K562 (cell line): ENCODE data around the gene SEC14L2. TPM values are rescaled to one million over a fixed set of nuclear protein-coding genes. Genes with fewer than 3 reads are reported as not detected.

ENCODE experiments used
- ADNP ChIP-seq: fragments of 200-800 bp; sonication (Bioruptor generic); IDR thresholded peaks from 2 replicates; pipeline ENCODE4 v1.6.1; 2016; ENCODE audit warnings: missing genetic modification characterization, missing compliant biosample characterization
- CHD4 ChIP-seq: fragments of 200-600 bp; sonication (generic); IDR thresholded peaks from 3 replicates; pipeline ENCODE4 v1.6.1; 2012; ENCODE audit warnings: low read depth, mild to moderate bottlenecking, mixed read lengths, low read length, inconsistent platforms; ENCODE audit not compliant: insufficient read depth, insufficient replicate concordance, poor library complexity, severe bottlenecking
- ESRRA ChIP-seq: fragments of 450-650 bp; IDR thresholded peaks from 2 replicates; pipeline ENCODE4 v1.6.1; 2014; ENCODE audit warnings: low read depth, mild to moderate bottlenecking, moderate library complexity, borderline replicate concordance
- HDAC2 ChIP-seq: fragments of 450-650 bp; IDR thresholded peaks from 2 replicates; pipeline ENCODE4 v1.6.1; 2016; ENCODE audit warnings: mild to moderate bottlenecking
- HNRNPL ChIP-seq: fragments of 200-400 bp; formaldehyde crosslinking; IDR thresholded peaks from 2 replicates; pipeline ENCODE4 v1.6.1; 2017; ENCODE audit warnings: low read depth, mild to moderate bottlenecking, low read length
- MIER1 ChIP-seq: fragments of 450-650 bp; IDR thresholded peaks from 2 replicates; pipeline ENCODE4 v1.6.1; 2016; ENCODE audit warnings: antibody characterized with exemption, mild to moderate bottlenecking, low read depth
- MYNN ChIP-seq, 2 experiments: sonication (generic); formaldehyde crosslinking in 1 of 2; IDR thresholded peaks; 2 replicates each; pipeline versions ENCODE4 v1.5.0 to v1.6.1; 2016 to 2020; ENCODE audit warnings: antibody characterized with exemption in 1 of 2, missing genetic modification reagents in 1 of 2
- NONO ChIP-seq, 2 experiments: fragments of 200-400 bp in 1 of 2; fragments of 450-650 bp in 1 of 2; formaldehyde crosslinking in 1 of 2; IDR thresholded peaks; 2 replicates each; pipeline ENCODE4 v1.6.1; 2017; ENCODE audit warnings: low read depth in 2 of 2, mild to moderate bottlenecking in 2 of 2, moderate library complexity in 2 of 2, low read length in 1 of 2
- PTBP1 ChIP-seq: fragments of 200-400 bp; formaldehyde crosslinking; IDR thresholded peaks from 2 replicates; pipeline ENCODE4 v1.6.1; 2017; ENCODE audit warnings: low read depth, low read length
- RB1 ChIP-seq: fragments of 450-650 bp; IDR thresholded peaks from 2 replicates; pipeline ENCODE4 v1.6.1; 2017; ENCODE audit warnings: low read depth, mild to moderate bottlenecking
- RBBP5 ChIP-seq: fragments of 200-600 bp; sonication (generic); IDR thresholded peaks from 2 replicates; pipeline ENCODE4 v1.6.1; 2012; ENCODE audit warnings: borderline replicate concordance, mild to moderate bottlenecking, low read length, control low read depth, inconsistent platforms; ENCODE audit not compliant: insufficient read depth, poor library complexity, severe bottlenecking
- RCOR1 ChIP-seq, 2 experiments: IDR thresholded peaks; 2 replicates each; pipeline ENCODE4 v1.6.1; 2012; ENCODE audit warnings: low read depth in 2 of 2, low read length in 2 of 2, borderline replicate concordance in 1 of 2, improper control_type of control experiment in 1 of 2
- SMARCA5 ChIP-seq: fragments of 450-650 bp; IDR thresholded peaks from 2 replicates; pipeline ENCODE4 v1.6.1; 2016
- SMC3 ChIP-seq: conservative IDR thresholded peaks from 2 replicates; pipeline ENCODE4 v1.6.1; 2011; ENCODE audit warnings: low read depth, low read length, improper control_type of control experiment; ENCODE audit not compliant: insufficient read depth
- ZKSCAN3 ChIP-seq: fragments of 250-450 bp; sonication (Bioruptor Pico); IDR thresholded peaks from 2 replicates; pipeline ENCODE4 v1.4.0; 2020
- ZNF561 ChIP-seq: fragments of 450-650 bp; formaldehyde crosslinking; conservative IDR thresholded peaks from 2 replicates; pipeline ENCODE4 v1.4.0; 2020; ENCODE audit warnings: mild to moderate bottlenecking, moderate library complexity
- polyA plus RNA-seq, 8 experiments: library from polyadenylated mRNA; depleted of rRNA in 4 of 8; stranded (reverse) in 5 of 8; unstranded in 3 of 8; fragments of >200 nt; fragmentation: Nextera tagmentation in 2 of 8; fragmentation: Illumina TruSeq in 1 of 8; extraction: Ambion mirVana in 2 of 8; extraction: Trizol in 1 of 8; gene quantifications; 2 replicates each; pipeline versions ENCODE4 v1.2.1 to v1.2.3, GENCODE V29; 2011 to 2014; ENCODE audit warnings: inconsistent platforms in 1 of 8, missing spikeins in 1 of 8
- total RNA-seq, 7 experiments: library from RNA; depleted of rRNA in 6 of 7; stranded (reverse); fragments of >200 nt in 6 of 7; fragmentation: Illumina TruSeq in 2 of 7; extraction: Trizol in 2 of 7; gene quantifications; 2 replicates each; pipeline versions ENCODE4 v1.2.1 to v1.2.3, GENCODE V29; 2011 to 2021; ENCODE audit warnings: low replicate concordance in 1 of 7
- TF ChIP-seq, protein P1 (sequence below): sonication (generic); formaldehyde crosslinking; IDR thresholded peaks from 2 replicates; pipeline ENCODE4 v1.8.1; 2022; ENCODE audit warnings: missing genetic modification reagents
- TF ChIP-seq, protein P2 (sequence below): sonication (generic); formaldehyde crosslinking; IDR thresholded peaks from 2 replicates; pipeline ENCODE4 v1.8.0; 2022; ENCODE audit warnings: mild to moderate bottlenecking, missing genetic modification reagents
- TF ChIP-seq, protein P3 (sequence below): fragments of 450-650 bp; formaldehyde crosslinking; IDR thresholded peaks from 2 replicates; pipeline ENCODE4 v1.4.0; 2020; ENCODE audit warnings: mild to moderate bottlenecking, moderate library complexity

The SEC14L2 gene
- total and polyA plus RNA-seq, 9 of the 15 experiments (the other 6 are each of a cell fraction or from before 2014, with no cell fraction given): 0.03 to 0.17 (median 0.10) TPM

DNA sequence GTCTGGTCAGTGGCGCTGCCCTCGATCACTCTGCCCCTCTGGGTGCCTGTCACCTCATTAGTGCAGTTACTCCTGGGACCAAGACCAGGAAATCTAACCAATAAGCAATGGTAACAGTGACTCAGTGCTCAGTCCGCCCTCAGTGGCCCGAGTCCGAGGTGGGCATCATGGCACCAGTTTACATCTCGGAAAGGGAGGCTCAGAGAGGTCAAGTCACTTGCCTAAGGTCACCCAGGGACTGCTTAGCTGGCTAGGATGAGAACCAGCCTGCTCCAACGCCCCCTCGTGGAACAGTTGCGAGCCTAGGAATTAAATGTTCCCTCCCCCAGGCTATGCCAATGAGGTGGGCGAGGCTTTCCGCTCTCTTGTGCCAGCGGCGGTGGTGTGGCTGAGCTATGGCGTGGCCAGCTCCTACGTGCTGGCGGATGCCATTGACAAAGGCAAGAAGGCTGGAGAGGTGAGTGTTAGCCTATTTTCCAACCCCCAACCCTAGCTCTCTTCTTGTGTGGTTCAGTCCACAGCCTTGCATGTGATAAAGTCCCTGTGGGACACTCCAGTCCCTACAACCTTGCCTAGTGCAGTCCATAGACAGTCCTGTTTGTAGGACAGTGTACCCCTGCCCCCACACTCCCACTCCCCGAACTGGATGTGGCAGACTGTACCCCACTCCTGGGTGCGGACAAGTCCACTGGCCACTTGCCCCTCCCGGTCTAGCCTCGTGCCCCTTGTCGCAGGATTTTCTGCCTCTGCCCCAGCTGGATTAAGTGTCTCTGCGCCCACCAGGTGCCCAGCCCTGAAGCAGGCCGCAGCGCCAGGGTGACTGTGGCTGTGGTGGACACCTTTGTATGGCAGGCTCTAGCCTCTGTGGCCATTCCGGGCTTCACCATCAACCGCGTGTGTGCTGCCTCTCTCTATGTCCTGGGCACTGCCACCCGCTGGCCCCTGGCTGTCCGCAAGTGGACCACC lies 29.9 kb downstream of the SEC14L2 start (continued):
- 0 out of 2 replicates have a peak, but pooled peaks have one; percentile 26 for TF ChIP-seq MYNN (IDR thresholded peaks at IDR 0.05)
- no peak for TF ChIP-seq MYNN (CRISPR knock-in tag; IDR thresholded peaks at IDR 0.05)
- 0 out of 2 replicates have a peak, but pooled peaks have one; percentile 16 for TF ChIP-seq RB1
- TF ChIP-seq ZNF561 (CRISPR knock-in tag): no peak
- TF ChIP-seq, protein P1, sequence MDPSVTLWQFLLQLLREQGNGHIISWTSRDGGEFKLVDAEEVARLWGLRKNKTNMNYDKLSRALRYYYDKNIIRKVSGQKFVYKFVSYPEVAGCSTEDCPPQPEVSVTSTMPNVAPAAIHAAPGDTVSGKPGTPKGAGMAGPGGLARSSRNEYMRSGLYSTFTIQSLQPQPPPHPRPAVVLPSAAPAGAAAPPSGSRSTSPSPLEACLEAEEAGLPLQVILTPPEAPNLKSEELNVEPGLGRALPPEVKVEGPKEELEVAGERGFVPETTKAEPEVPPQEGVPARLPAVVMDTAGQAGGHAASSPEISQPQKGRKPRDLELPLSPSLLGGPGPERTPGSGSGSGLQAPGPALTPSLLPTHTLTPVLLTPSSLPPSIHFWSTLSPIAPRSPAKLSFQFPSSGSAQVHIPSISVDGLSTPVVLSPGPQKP (CRISPR knock-in tag): no peak
- TF ChIP-seq MIER1: no peak
- no peak for TF ChIP-seq ZKSCAN3 (CRISPR knock-in tag)
- peak; percentile 57 for TF ChIP-seq CHD4
- TF ChIP-seq SMC3: 0 out of 2 replicates have a peak, but pooled peaks have one; percentile 25
- peak; percentile 89 for TF ChIP-seq SMARCA5
- peak; percentile 58; the same call in 1 of the 2 replicates for TF ChIP-seq ADNP (tag)
- TF ChIP-seq RBBP5: no peak
- TF ChIP-seq, protein P2, sequence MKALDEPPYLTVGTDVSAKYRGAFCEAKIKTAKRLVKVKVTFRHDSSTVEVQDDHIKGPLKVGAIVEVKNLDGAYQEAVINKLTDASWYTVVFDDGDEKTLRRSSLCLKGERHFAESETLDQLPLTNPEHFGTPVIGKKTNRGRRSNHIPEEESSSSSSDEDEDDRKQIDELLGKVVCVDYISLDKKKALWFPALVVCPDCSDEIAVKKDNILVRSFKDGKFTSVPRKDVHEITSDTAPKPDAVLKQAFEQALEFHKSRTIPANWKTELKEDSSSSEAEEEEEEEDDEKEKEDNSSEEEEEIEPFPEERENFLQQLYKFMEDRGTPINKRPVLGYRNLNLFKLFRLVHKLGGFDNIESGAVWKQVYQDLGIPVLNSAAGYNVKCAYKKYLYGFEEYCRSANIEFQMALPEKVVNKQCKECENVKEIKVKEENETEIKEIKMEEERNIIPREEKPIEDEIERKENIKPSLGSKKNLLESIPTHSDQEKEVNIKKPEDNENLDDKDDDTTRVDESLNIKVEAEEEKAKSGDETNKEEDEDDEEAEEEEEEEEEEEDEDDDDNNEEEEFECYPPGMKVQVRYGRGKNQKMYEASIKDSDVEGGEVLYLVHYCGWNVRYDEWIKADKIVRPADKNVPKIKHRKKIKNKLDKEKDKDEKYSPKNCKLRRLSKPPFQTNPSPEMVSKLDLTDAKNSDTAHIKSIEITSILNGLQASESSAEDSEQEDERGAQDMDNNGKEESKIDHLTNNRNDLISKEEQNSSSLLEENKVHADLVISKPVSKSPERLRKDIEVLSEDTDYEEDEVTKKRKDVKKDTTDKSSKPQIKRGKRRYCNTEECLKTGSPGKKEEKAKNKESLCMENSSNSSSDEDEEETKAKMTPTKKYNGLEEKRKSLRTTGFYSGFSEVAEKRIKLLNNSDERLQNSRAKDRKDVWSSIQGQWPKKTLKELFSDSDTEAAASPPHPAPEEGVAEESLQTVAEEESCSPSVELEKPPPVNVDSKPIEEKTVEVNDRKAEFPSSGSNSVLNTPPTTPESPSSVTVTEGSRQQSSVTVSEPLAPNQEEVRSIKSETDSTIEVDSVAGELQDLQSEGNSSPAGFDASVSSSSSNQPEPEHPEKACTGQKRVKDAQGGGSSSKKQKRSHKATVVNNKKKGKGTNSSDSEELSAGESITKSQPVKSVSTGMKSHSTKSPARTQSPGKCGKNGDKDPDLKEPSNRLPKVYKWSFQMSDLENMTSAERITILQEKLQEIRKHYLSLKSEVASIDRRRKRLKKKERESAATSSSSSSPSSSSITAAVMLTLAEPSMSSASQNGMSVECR (CRISPR knock-in tag): 0 out of 2 replicates have a peak, but pooled peaks have one; percentile 40
- no peak for TF ChIP-seq NONO (IDR thresholded peaks at IDR 0.05; ENCODE audit: low read depth in 2 of 2, low read length in 1 of 2)
- TF ChIP-seq, protein P3, sequence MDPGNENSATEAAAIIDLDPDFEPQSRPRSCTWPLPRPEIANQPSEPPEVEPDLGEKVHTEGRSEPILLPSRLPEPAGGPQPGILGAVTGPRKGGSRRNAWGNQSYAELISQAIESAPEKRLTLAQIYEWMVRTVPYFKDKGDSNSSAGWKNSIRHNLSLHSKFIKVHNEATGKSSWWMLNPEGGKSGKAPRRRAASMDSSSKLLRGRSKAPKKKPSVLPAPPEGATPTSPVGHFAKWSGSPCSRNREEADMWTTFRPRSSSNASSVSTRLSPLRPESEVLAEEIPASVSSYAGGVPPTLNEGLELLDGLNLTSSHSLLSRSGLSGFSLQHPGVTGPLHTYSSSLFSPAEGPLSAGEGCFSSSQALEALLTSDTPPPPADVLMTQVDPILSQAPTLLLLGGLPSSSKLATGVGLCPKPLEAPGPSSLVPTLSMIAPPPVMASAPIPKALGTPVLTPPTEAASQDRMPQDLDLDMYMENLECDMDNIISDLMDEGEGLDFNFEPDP (CRISPR knock-in tag): no peak
- peak; percentile 57 for TF ChIP-seq ESRRA
- peak in 1 of 2 experiments; percentile 77; a peak in 2 of 4 replicates for TF ChIP-seq RCOR1 (IDR thresholded peaks at IDR 0.05; ENCODE audit: borderline replicate concordance in 1 of 2, low read depth in 2 of 2, low read length in 2 of 2)
- peak; percentile 20; the same call in 1 of the 2 replicates for TF ChIP-seq HNRNPL
- TF ChIP-seq HDAC2: 0 out of 2 replicates have a peak, but pooled peaks have one; percentile 21
- TF ChIP-seq PTBP1: 0 out of 2 replicates have a peak, but pooled peaks have one; percentile 61
